ENCODE results near the gene SMYD2.
A peak's percentile ranks its signal among the peaks of the same experiment; 100 is the strongest.
"Not testable (repeated sequence)": the region's sequence is repeated elsewhere in the genome, so short reads cannot be mapped to it uniquely, and the experiment has no call there.

The SMYD2 gene

DNA sequence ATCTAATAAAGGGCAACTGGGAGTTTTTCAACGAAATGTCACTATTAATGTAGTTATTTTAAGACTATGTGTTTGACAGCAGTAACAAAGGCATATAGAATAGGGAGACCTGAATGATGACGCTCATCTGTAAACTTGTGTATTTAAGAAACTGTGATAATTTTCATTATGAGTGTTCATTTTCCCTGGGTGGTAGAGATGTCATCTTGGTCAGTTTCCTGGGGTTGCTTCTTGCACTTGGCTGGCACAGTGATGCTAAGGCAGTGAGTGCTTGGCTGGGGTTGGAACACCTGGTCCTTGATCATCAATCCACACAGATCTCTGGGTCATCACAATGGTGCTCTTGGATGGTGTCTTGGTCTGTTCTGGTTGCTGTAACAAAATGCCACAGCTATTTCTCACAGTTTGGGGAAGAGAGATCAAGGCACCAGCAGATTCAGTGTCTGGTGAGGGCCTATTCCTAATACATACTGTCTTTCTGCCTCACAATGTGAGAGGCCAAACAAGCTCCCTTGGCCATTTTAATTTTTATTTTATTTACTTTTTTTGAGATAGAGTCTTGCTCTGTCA is 7.9 kb upstream of the SMYD2 start:
- TF ChIP-seq, protein P1, sequence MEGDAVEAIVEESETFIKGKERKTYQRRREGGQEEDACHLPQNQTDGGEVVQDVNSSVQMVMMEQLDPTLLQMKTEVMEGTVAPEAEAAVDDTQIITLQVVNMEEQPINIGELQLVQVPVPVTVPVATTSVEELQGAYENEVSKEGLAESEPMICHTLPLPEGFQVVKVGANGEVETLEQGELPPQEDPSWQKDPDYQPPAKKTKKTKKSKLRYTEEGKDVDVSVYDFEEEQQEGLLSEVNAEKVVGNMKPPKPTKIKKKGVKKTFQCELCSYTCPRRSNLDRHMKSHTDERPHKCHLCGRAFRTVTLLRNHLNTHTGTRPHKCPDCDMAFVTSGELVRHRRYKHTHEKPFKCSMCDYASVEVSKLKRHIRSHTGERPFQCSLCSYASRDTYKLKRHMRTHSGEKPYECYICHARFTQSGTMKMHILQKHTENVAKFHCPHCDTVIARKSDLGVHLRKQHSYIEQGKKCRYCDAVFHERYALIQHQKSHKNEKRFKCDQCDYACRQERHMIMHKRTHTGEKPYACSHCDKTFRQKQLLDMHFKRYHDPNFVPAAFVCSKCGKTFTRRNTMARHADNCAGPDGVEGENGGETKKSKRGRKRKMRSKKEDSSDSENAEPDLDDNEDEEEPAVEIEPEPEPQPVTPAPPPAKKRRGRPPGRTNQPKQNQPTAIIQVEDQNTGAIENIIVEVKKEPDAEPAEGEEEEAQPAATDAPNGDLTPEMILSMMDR (IDR thresholded peaks at IDR 0.05; ENCODE audit: insufficient read depth, low read length, poor library complexity, severe bottlenecking): no peak
- H3K27me3 ChIP-seq (replicated peaks; ENCODE audit: control insufficient read depth, insufficient read depth, low read length): no peaks in the 10 kb centered on the region
- no peaks in the 10 kb centered on the region for H3K36me3 ChIP-seq (ENCODE audit: control insufficient read depth, insufficient read depth, low read length)
- no peak overlapping the region for H3K4me3 ChIP-seq (replicated peaks; ENCODE audit: low read depth, low read length)
- DNase-seq (ENCODE audit: extremely low read depth, insufficient read length): no peak

GRCh38 chr1:214275700-214276099 is 5.3 kb upstream of the SMYD2 start:
- not testable (repeated sequence) for H3K4me3 ChIP-seq (replicated peaks; ENCODE audit: low read depth, low read length); H3K27me3 ChIP-seq (replicated peaks; ENCODE audit: control insufficient read depth, insufficient read depth, low read length); DNase-seq (ENCODE audit: extremely low read depth, insufficient read length); H3K36me3 ChIP-seq (ENCODE audit: control insufficient read depth, insufficient read depth, low read length)

GRCh38 chr1:214276786-214277185 is 4.2 kb upstream of the SMYD2 start:
- H3K27me3 ChIP-seq (replicated peaks; ENCODE audit: control insufficient read depth, insufficient read depth, low read length): no peaks in the 10 kb centered on the region
- H3K36me3 ChIP-seq (ENCODE audit: control insufficient read depth, insufficient read depth, low read length): no peaks in the 10 kb centered on the region
- DNase-seq (ENCODE audit: extremely low read depth, insufficient read length): no peak
- no peak overlapping the region for H3K4me3 ChIP-seq (replicated peaks; ENCODE audit: low read depth, low read length)
- TF ChIP-seq, protein P1 (IDR thresholded peaks at IDR 0.05; ENCODE audit: insufficient read depth, low read length, poor library complexity, severe bottlenecking): no peak

GRCh38 chr1:214277704-214278635 is 3.0 kb upstream of the SMYD2 start:
- DNase-seq (ENCODE audit: extremely low read depth, insufficient read length): no peak
- H3K36me3 ChIP-seq (ENCODE audit: control insufficient read depth, insufficient read depth, low read length): no peaks in the 10 kb centered on the region
- TF ChIP-seq, protein P1 (IDR thresholded peaks at IDR 0.05; ENCODE audit: insufficient read depth, low read length, poor library complexity, severe bottlenecking): no peak
- H3K27me3 ChIP-seq (replicated peaks; ENCODE audit: control insufficient read depth, insufficient read depth, low read length): no peaks in the 10 kb centered on the region
- H3K4me3 ChIP-seq (replicated peaks; ENCODE audit: low read depth, low read length): no peak overlapping the region

- TF ChIP-seq, protein P1 (IDR thresholded peaks at IDR 0.05; ENCODE audit: insufficient read depth, low read length, poor library complexity, severe bottlenecking): no peak
- Histone ChIP-seq H3K4me3 (replicated peaks; ENCODE audit: low read depth, low read length) (peak overlapping the region; percentile 80), H3K36me3 (ENCODE audit: control insufficient read depth, insufficient read depth, low read length) (no peaks in the 10 kb centered on the region), H3K27me3 (replicated peaks; ENCODE audit: control insufficient read depth, insufficient read depth, low read length) (no peaks in the 10 kb centered on the region)
- DNase-seq (ENCODE audit: extremely low read depth, insufficient read length): peak; percentile 19
Observed at GRCh38 chr1:214280386-214281020, 456 bp upstream of the SMYD2 start.

Data from GM06990 (cell line).